ENCODE data around the gene ZNF626.

- no peak for TF ChIP-seq CTCF (optimal IDR thresholded peaks at IDR 0.05 in 1 of 3, IDR thresholded peaks at IDR 0.05 in 1 of 3, conservative IDR thresholded peaks at IDR 0.05 in 1 of 3; ENCODE audit: extremely low read depth in 1 of 3, insufficient read depth in 2 of 3, low read length in 3 of 3)
- no peak for TF ChIP-seq EZH2 (IDR thresholded peaks at IDR 0.05; ENCODE audit: low read length)
Measured at GRCh38 chr19:20667281-20667680, 5.9 kb upstream of the ZNF626 start.

All from keratinocyte (primary cell).